Retina (tissue), 1 donor: ENCODE data around the gene FRS3.

Experiments
- DNase-seq: peaks from one replicate; pipeline ENCODE4 v3.0.0-alpha.2; 2016

The FRS3 gene

DNA sequence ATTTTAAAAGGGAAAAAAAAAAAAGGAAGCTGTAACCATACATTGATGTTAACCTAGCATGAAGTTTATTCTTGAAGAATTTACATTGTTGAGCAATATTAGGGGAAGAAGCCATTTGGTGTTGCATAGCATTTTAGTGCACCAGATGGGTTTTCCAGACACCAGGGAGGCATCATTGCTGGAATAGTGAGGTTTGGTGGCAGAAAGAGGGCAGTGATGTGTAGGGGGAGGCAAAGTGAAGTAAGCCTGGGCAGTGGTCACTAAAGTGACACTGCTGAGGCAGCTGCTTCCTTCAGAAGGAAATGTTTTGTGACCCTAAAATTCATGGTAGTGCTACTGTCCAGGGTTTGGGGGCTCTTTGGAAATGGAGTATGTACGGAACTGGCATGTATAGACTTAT is 10.3 kb upstream of the FRS3 start:
- no peak for DNase-seq

DNA sequence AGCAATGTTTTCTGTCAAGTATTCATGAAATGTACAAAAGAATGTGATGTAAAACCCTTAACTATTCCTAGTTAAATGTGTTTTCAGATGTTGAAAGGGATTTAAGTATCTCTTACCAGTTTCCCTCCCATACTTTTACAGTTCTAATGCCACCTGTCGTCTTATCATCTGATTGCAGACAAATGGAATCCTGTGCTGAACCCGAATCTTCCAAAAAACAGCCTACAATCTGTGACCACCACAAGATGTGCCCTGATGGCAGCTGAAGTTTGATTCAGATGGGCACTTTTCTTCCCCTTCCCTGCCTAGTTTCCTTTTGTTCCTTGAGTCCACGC is 9.7 kb upstream of the FRS3 start:
- DNase-seq, result no peak

GRCh38 chr6:41787219-41787917 is 7.7 kb upstream of the FRS3 start, which contains the start of gene TOMM6:
Gene TOMM6 (plus strand): TSS chr6:41787694. CDS start chr6:41787698, 4 bp downstream.
- DNase-seq, result peak; percentile 99

DNA sequence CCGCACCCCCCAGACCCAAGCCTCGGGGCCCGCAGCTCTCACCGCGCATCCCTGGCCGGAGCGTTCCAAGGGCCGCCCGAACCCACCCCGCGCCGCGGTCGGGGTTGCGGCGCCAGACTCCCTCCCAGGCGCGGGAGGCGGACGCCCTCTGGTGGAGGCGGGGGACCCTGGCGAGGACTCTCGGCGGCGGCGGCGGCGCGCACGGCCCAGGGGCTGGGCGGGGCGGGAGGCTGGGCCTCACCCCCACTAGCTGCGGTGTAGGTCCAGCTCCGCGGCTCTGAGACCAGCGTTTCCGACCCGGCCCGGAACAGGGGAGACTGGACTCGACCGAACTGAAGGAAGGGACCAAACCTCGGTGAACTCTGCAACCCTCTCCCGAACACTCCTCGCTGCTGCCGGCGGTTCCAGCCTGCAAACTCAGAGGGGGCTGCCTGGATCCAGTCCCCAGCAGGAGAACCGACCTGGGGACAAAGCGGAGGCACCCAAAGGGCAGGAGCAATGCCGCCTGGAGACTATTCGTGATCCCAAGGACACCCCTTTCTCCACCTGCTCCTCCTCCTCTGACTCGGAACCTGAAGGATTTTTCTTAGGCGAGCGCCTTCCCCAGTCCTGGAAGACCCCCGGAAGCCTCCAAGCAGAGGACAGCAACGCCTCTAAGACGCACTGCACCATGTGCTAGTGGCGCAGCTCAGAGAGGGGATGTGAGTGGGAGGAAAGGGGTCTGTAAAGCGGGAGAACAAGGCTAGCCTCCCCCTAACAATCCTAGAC is 6.9 kb upstream of the FRS3 start:
- peak; percentile 90 for DNase-seq

DNA sequence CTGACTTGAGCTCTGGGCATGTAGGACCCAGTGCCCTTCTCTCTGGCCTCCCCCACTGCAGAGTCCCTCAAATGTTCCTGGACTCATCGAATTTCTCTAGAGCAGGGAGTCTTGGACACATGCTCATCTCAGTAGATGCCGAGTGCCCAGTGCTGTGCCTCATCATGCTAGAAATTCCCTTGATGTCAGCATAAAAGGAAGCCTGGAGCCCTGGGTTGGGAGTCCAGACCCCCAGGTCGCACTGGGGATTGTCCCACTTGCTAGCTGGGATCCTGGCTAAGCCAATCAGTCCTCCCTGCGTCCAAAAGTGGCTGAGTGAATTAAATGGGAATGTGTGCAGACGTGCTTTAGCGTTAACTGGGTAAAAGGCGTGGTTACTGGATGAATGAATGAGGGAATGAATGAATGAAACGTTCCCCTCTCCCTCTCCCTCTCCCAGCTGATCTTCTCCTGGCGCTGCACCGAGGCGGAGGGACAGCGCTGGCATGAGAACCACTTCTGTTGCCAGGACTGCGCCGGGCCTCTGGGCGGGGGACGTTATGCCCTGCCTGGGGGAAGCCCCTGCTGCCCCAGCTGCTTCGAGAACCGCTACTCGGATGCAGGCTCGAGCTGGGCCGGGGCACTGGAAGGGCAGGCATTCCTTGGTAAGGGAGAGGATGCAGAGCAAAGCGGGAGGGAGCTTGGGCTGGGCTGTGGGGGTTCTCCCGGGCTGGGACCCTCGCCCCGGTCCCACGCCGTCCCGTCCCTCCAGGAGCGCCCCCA is 6.2 kb upstream of the FRS3 start:
- no peak for DNase-seq

- DNase-seq, result no peak
These were observed 5.6 kb upstream of the FRS3 start for GRCh38 chr6:41785254-41785653.

DNA sequence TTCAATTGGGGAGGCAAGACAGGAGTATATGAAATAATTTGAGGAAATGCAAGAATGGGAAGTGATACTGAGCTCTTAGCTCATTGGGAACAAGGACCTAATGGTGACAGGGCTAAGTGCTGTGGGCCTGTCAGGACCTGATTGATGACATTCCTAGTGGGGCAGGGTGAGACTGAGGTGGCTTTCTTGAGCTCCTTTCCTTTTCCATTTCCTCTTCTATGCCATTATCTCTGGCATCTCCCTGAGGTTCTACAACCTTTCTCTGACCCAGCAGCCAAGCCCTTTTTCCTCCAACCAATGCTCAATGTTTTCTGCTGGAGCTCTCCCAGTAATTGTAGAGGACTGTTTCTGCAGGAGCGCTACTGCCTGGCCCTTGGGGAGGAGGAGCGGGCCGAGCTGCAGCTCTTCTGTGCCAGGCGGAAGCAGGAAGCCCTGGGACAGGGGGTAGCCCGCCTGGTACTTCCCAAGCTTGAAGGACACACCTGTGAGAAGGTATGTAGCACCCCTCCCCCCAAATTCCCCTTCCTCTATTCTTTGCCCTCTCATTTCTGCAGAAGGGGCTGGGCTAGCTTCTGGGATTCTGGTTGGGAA is 5.0 kb upstream of the FRS3 start:
- DNase-seq, result no peak

GRCh38 chr6:41783106-41783780 is 3.5 kb upstream of the FRS3 start:
- no peak for DNase-seq

- no peak for DNase-seq
These were observed 1.6 kb upstream of the FRS3 start for GRCh38 chr6:41781366-41781730.

DNA sequence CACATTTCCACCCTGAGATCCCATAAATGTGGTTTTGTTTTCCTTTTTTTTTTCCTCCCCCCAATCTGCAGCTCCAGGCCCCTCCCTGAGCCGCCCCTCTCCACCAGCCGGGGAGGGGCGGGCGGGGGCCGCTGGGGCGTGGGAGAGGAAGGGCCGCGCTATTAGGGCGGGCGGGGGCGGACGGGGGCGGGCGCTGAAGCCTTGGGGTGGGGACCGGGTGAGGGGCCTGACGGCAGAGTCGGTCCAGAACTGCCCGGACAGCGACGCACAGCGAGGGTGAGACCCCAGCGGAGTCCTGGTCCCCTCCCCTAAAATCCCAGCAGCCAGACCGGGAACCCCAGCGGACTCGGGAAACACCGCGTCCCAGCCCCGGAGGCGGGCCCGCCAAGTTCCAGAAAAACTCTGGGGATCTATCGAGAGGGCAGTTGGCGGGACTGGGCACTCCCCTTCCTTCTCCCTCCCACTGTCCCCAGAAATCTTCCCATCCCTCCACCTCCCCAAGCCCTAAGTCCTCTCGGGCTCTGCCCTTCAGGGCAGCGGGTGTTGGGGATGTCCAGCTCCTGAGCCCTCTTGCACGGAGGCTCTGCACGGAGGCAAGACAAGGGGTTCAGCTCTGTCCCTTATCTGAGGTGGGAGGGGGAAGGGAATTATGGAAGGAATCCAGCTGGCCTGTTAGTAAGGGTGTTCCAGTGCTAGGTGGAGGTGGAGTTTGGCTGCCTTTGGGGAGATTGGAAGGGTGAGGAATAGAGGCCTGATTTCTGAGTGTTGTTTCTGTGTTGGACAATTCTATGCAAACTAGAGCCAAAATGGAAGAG is 1.1 kb upstream of the FRS3 start, which contains the start of gene PRICKLE4:
TSS of gene PRICKLE4 (plus strand) at position 232 of the 815 bp plus-strand sequence. CDS start 2,692 bp downstream, outside the sequence.
- peak; percentile 39 for DNase-seq

GRCh38 chr6:41779336-41779735 is 364 bp downstream of the FRS3 start:
- DNase-seq, result peak; percentile 32

DNA sequence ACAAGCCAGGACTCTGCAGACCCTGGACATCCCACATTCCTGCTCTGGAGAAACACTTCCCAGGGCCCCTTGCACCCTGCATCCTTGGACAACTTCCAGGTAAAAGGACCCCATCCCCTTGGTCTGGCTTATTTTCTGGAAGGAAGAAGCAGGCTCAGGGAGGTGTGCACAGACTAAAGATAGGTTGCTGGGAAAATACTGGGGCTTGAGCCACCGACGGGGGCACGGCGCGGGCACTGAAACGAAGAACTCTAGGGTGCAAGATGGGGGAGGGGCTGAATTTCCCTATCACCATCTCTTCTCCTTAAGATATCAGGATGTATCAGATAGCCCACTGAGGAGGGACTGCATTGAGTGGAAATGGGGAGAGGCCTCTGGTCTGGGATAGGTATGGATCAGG is 805 bp downstream of the FRS3 start:
- DNase-seq, result no peak

DNA sequence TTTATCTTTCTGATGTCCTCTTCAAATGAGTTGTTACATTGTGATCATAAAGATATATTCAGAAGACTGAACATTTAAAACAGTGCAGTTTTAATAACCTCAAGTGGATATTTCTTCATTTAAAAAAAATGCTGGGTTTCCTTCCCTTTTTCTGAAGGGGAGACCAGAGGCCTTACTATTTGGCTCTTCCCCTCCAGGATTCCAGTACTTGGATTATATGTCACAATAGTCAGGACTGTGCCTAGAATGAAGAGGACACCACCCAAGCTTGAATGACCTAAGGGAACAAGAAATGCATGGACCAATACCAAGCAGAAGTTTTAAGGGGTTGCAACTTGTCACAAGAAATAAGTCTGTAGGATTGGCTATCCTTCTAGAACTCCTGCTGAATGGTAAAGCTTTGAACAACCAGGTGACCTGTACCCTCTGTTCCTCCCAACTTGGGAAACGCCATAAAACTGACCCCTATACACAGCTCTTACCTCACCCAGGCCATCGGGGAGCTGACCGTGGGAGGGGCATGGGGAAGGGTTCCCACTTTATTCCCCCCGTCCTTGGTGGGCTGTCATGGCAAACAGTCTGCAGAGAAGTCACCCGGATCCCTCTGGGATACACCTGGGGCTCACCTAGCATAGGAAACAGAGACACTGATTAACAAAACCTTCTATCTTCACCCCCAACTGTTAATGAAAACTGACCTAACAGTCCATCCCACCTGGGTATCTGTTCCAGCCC is 2.0 kb downstream of the FRS3 start:
- no peak for DNase-seq

- no peak for DNase-seq
These were observed 4.3 kb downstream of the FRS3 start for GRCh38 chr6:41775293-41775882.

GRCh38 chr6:41774841-41775240 is 4.9 kb downstream of the FRS3 start:
- DNase-seq, result no peak

DNA sequence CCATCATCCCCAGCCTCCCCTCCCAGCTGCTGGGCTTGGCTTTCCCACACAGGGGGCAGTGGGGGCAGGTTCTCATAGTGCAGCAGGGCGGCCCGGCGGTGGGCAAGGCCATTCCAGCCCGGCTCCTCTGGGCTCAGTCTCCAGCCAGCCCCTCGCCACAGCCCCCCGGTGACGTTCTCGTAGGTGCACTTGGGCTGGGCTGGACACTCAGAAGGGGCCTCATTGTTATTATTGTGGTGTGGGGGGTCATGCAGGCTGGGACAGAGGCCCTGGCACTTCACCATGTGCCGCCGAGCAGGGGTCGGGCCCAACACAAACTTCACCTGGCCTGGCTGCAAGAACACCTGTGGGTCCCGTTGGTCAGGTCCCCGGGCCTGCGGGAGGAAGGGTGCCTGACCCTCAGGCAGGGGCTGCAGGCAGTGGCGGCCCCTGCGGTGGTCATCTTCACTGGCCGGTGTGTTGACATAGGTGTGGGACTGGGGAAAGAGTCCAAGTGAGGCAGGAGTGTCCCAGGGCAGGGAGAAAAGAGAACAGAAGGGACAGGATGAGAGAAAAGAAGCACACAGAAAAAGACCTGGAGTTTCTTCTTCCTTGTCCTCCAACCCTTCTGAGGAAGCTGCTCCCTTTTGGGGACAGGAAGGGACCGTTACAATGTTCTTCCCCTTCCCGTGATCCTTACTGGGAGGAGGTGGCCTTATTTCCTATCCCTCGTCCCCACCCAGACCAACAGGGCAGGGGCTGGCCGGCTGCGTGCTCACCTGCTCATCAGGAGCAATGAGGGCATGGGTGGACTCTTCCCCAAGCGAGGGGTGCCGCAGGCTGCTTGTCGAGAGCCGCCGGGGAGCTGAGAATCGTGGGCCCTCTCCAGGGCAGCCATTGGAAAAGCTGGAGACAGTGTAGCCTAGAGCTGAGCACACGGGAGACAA is 8.4 kb downstream of the FRS3 start:
- DNase-seq, result no peak

GRCh38 chr6:41770381-41771057 is 9.2 kb downstream of the FRS3 start:
- no peak for DNase-seq

- DNase-seq, result no peak
These were observed 10.3 kb downstream of the FRS3 start for GRCh38 chr6:41769376-41769775.
